SK-N-SH treated with all-trans-retinoic acid at 6 μM for 48 hours (cell line): Measurements from ENCODE around the gene CMBL.

Experiments used
- ATAC-seq: fragments of 200-7000 bp; cut with Tn5 transposase; 3 replicates; pipeline ENCODE4 v1.9.1; 2020; ENCODE audit warnings: mild to moderate bottlenecking, moderate library complexity
- ARNTL ChIP-seq: fragments of 450-650 bp; formaldehyde crosslinking; IDR thresholded peaks from 2 replicates; pipeline ENCODE4 v1.5.0; 2020; ENCODE audit warnings: low read depth, mild to moderate bottlenecking, moderate library complexity, borderline replicate concordance
- BACH2 ChIP-seq: fragments of 250-450 bp; sonication (Bioruptor Pico); IDR thresholded peaks from 2 replicates; pipeline ENCODE4 v1.9.0; 2021; ENCODE audit warnings: mild to moderate bottlenecking, borderline replicate concordance
- CREB5 ChIP-seq: fragments of 250-450 bp; sonication (Bioruptor Pico); IDR thresholded peaks from 2 replicates; pipeline ENCODE4 v1.5.1; 2020; ENCODE audit warnings: low read depth, mild to moderate bottlenecking, moderate library complexity
- CSRNP3 ChIP-seq: fragments of 250-450 bp; sonication (Bioruptor Pico); IDR thresholded peaks from 2 replicates; pipeline ENCODE4 v1.5.1; 2021; ENCODE audit warnings: mild to moderate bottlenecking, moderate library complexity
- ESRRG ChIP-seq: fragments of 250-450 bp; sonication (Bioruptor Pico); IDR thresholded peaks from 2 replicates; pipeline ENCODE4 v1.6.1; 2021; ENCODE audit warnings: mild to moderate bottlenecking
- GLIS3 ChIP-seq: fragments of 250-450 bp; sonication (Bioruptor Pico); IDR thresholded peaks from 2 replicates; pipeline ENCODE4 v1.5.0; 2020; ENCODE audit warnings: mild to moderate bottlenecking, moderate library complexity
- ISL1 ChIP-seq: fragments of 250-450 bp; sonication (Bioruptor Pico); IDR thresholded peaks from 2 replicates; pipeline ENCODE4 v2.1.2; 2022; ENCODE audit warnings: mild to moderate bottlenecking, moderate library complexity
- OSR1 ChIP-seq: fragments of 250-450 bp; sonication (Bioruptor Pico); IDR thresholded peaks from 2 replicates; pipeline ENCODE4 v1.8.0; 2022; ENCODE audit warnings: moderate library complexity, mild to moderate bottlenecking, inconsistent platforms
- PPARA ChIP-seq: fragments of 250-450 bp; sonication (Bioruptor Pico); IDR thresholded peaks from 2 replicates; pipeline ENCODE4 v1.5.0; 2020; ENCODE audit warnings: mild to moderate bottlenecking, borderline replicate concordance
- RARB ChIP-seq: fragments of 250-450 bp; sonication (Bioruptor Pico); IDR thresholded peaks from 2 replicates; pipeline ENCODE4 v1.8.0; 2021; ENCODE audit warnings: mild to moderate bottlenecking, moderate library complexity
- SNAI2 ChIP-seq: fragments of 250-450 bp; sonication (Bioruptor Pico); IDR thresholded peaks from 2 replicates; pipeline ENCODE4 v1.5.0; 2020; ENCODE audit warnings: mild to moderate bottlenecking, moderate library complexity
- TCF4 ChIP-seq: fragments of 250-450 bp; sonication (Bioruptor Pico); IDR thresholded peaks from 2 replicates; pipeline ENCODE4 v1.8.0; 2021; ENCODE audit warnings: mild to moderate bottlenecking, moderate library complexity, borderline replicate concordance
- TOX ChIP-seq: fragments of 250-450 bp; sonication (Bioruptor Pico); IDR thresholded peaks from 2 replicates; pipeline ENCODE4 v1.8.0; 2021; ENCODE audit warnings: mild to moderate bottlenecking, moderate library complexity, borderline replicate concordance
- ZC3H10 ChIP-seq: fragments of 250-450 bp; sonication (Bioruptor Pico); IDR thresholded peaks from 2 replicates; pipeline ENCODE4 v1.5.1; 2021; ENCODE audit warnings: mild to moderate bottlenecking, moderate library complexity
- ZFP3 ChIP-seq: fragments of 250-450 bp; sonication (Bioruptor Pico); IDR thresholded peaks from 2 replicates; pipeline ENCODE4 v1.5.0; 2020; ENCODE audit warnings: mild to moderate bottlenecking, moderate library complexity
- ZFP30 ChIP-seq: fragments of 450-650 bp; formaldehyde crosslinking; IDR thresholded peaks from 2 replicates; pipeline ENCODE4 v1.5.0; 2022; ENCODE audit warnings: mild to moderate bottlenecking, moderate library complexity
- ZNF565 ChIP-seq: fragments of 450-650 bp; formaldehyde crosslinking; conservative IDR thresholded peaks from 2 replicates; pipeline ENCODE4 v1.5.0; 2020; ENCODE audit warnings: low read depth, mild to moderate bottlenecking, moderate library complexity
- ZNF70 ChIP-seq: fragments of 450-650 bp; formaldehyde crosslinking; IDR thresholded peaks from 2 replicates; pipeline ENCODE4 v1.5.0; 2020; ENCODE audit warnings: mild to moderate bottlenecking, moderate library complexity
- ZNF8 ChIP-seq: fragments of 450-650 bp; formaldehyde crosslinking; IDR thresholded peaks from 2 replicates; pipeline ENCODE4 v1.5.0; 2020; ENCODE audit warnings: mild to moderate bottlenecking, moderate library complexity

CMBL gene

GRCh38 chr5:10286862-10287227 lies 20.9 kb downstream of the CMBL start:
- no peak for ATAC-seq
- no peak for TF ChIP-seq RARB (CRISPR knock-in tag)
- no peak for TF ChIP-seq OSR1 (CRISPR knock-in tag)
- TF ChIP-seq GLIS3 (CRISPR knock-in tag) = no peak
- TF ChIP-seq ZNF565 = no peak
- no peak for TF ChIP-seq CSRNP3
- no peak for TF ChIP-seq ZC3H10 (CRISPR knock-in tag)
- TF ChIP-seq BACH2 (CRISPR knock-in tag) = no peak
- TF ChIP-seq ESRRG = no peak

GRCh38 chr5:10286162-10286861 lies 21.4 kb downstream of the CMBL start:
- TF ChIP-seq ESRRG (no peak), ZNF70 (CRISPR knock-in tag) (no peak), CSRNP3 (no peak), PPARA (CRISPR knock-in tag) (no peak), ZFP30 (CRISPR knock-in tag) (no peak), ZFP3 (CRISPR knock-in tag) (no peak), TCF4 (no peak), ZNF565 (no peak), GLIS3 (CRISPR knock-in tag) (no peak), CREB5 (CRISPR knock-in tag) (no peak), ARNTL (CRISPR knock-in tag) (no peak)
- TF ChIP-seq, all 23 proteins: peak for 0
- ATAC-seq = no peak

GRCh38 chr5:10285362-10285761 lies 22.3 kb downstream of the CMBL start:
- peak; percentile 34; the same call in 1 of the 3 replicates for ATAC-seq

GRCh38 chr5:10283927-10284635 lies 23.6 kb downstream of the CMBL start:
- no peak for TF ChIP-seq SNAI2 (CRISPR knock-in tag)
- no peak for TF ChIP-seq CREB5 (CRISPR knock-in tag)
- TF ChIP-seq PPARA (CRISPR knock-in tag) = no peak
- TF ChIP-seq GLIS3 (CRISPR knock-in tag) = no peak
- TF ChIP-seq, all 23 proteins: peak for 0
- peak; percentile 100 for ATAC-seq

- ATAC-seq = no peak
These were observed 27.6 kb downstream of the CMBL start for GRCh38 chr5:10279925-10280720.

More at GRCh38 chr5:10279925-10280720, 27.6 kb downstream of the CMBL start:
- TF ChIP-seq ZC3H10 (CRISPR knock-in tag) = no peak
- TF ChIP-seq CREB5 (CRISPR knock-in tag) = no peak
- no peak for TF ChIP-seq RARB (CRISPR knock-in tag)
- TF ChIP-seq OSR1 (CRISPR knock-in tag) = no peak
- no peak for TF ChIP-seq ISL1 (CRISPR knock-in tag)
- no peak for TF ChIP-seq ZNF8 (CRISPR knock-in tag)
- no peak for TF ChIP-seq CSRNP3
- no peak for TF ChIP-seq PPARA (CRISPR knock-in tag)
- no peak for TF ChIP-seq GLIS3 (CRISPR knock-in tag)
- no peak for TF ChIP-seq TOX (CRISPR knock-in tag)
- TF ChIP-seq SNAI2 (CRISPR knock-in tag) = no peak
- TF ChIP-seq ZFP30 (CRISPR knock-in tag) = no peak
- TF ChIP-seq BACH2 (CRISPR knock-in tag) = no peak
